Measurements from ENCODE around the gene COL21A1. TPM values are rescaled to one million over a fixed set of nuclear protein-coding genes. Genes with fewer than 3 reads are reported as not detected.

The COL21A1 gene
- total RNA-seq, 1 experiment from 2014 or later, result 1.8 TPM

DNA sequence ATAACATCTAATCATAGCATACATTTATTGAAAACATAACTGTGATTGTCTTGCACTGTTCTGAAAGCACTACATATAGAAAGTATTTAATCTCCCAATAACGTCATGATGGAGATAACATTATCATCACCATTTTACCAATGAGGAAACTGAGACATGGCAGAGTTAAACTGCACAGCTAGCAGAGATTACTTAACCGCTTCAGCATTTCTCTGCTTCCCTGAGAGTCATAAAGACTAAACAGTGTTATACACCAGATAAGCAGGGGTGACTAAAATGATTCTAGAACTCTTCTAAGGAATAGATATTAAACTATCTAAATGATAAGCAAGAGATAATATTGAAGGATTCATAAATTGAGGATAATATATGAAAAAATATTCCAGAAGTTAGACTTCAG lies 188.7 kb downstream of the COL21A1 start:
- Mint-ChIP-seq H3K36me3 (ENCODE audit: insufficient read depth in 1 of 3, low read depth in 3 of 3) (no peaks in the 10 kb centered on the region), H3K27ac (no peak overlapping the region), H3K9me3 (no peaks in the 10 kb centered on the region), H3K4me3 (no peak overlapping the region), H3K4me1 (no peaks in the 10 kb centered on the region), H3K27me3 (ENCODE audit: low read depth) (no peaks in the 10 kb centered on the region)
- Histone ChIP-seq H4K20me1 (ENCODE audit: control insufficient read depth, insufficient read depth, insufficient read length) (no peaks in the 10 kb centered on the region), H3K27ac (ENCODE audit: insufficient read length, low read depth, low read length) (no peak overlapping the region), H3K18ac (ENCODE audit: insufficient read length, low read depth, low read length) (no peak overlapping the region), H3K4ac (ENCODE audit: low read depth, low read length) (no peak overlapping the region), H4K8ac (replicated peaks; ENCODE audit: insufficient read length, low read depth, low read length) (no peak overlapping the region), H4K5ac (ENCODE audit: insufficient read length, low read depth, low read length) (no peak overlapping the region), H3K4me1 (ENCODE audit: insufficient read depth, low read length) (no peaks in the 10 kb centered on the region), H2BK15ac (ENCODE audit: low read depth, low read length) (no peak overlapping the region), H3K23ac (ENCODE audit: insufficient read length, low read depth, low read length) (no peak overlapping the region), H3K79me1 (ENCODE audit: insufficient read depth, low read depth, low read length, poor library complexity, severe bottlenecking) (no peaks in the 10 kb centered on the region), H2AK5ac (ENCODE audit: insufficient read length, low read length) (no peak overlapping the region), H2BK20ac (ENCODE audit: low read depth, low read length, poor library complexity, severe bottlenecking) (no peak overlapping the region), H3K9me3 (ENCODE audit: control insufficient read depth, low read depth, low read length) (no peaks in the 10 kb centered on the region), H2BK5ac (ENCODE audit: insufficient read length, low read length) (no peak overlapping the region), H3T11ph (ENCODE audit: low read length) (no peak overlapping the region), H2BK120ac (ENCODE audit: low read depth, low read length, poor library complexity, severe bottlenecking) (no peak overlapping the region), H3K79me2 (ENCODE audit: insufficient read depth, low read length) (no peaks in the 10 kb centered on the region), H2AFZ (ENCODE audit: low read length) (no peak overlapping the region), H3K27me3 (ENCODE audit: insufficient read depth, low read length) (no peaks in the 10 kb centered on the region), H2BK12ac (ENCODE audit: insufficient read length, low read depth, low read length) (no peak overlapping the region), H3K9ac (ENCODE audit: extremely low read depth, insufficient read length, low read length) (no peak overlapping the region), H3K4me2 (ENCODE audit: insufficient read depth, insufficient read length, low read length) (no peak overlapping the region), H3K23me2 (ENCODE audit: insufficient read length, low read depth, low read length, poor library complexity, severe bottlenecking) (no peaks in the 10 kb centered on the region), H4K91ac (ENCODE audit: insufficient read length, low read depth, low read length) (no peak overlapping the region), H3K56ac (ENCODE audit: insufficient read length, low read depth, low read length) (no peak overlapping the region), H3K14ac (ENCODE audit: insufficient read depth, low read length) (no peak overlapping the region)
- TF ChIP-seq, protein P1, sequence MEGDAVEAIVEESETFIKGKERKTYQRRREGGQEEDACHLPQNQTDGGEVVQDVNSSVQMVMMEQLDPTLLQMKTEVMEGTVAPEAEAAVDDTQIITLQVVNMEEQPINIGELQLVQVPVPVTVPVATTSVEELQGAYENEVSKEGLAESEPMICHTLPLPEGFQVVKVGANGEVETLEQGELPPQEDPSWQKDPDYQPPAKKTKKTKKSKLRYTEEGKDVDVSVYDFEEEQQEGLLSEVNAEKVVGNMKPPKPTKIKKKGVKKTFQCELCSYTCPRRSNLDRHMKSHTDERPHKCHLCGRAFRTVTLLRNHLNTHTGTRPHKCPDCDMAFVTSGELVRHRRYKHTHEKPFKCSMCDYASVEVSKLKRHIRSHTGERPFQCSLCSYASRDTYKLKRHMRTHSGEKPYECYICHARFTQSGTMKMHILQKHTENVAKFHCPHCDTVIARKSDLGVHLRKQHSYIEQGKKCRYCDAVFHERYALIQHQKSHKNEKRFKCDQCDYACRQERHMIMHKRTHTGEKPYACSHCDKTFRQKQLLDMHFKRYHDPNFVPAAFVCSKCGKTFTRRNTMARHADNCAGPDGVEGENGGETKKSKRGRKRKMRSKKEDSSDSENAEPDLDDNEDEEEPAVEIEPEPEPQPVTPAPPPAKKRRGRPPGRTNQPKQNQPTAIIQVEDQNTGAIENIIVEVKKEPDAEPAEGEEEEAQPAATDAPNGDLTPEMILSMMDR (conservative IDR thresholded peaks at IDR 0.05), result no peak
- no peak for DNase-seq
- no CpG with 5 or more reads among the region's 2 CpGs for WGBS (ENCODE audit: extremely low coverage, insufficient read length, low lambda C conversion rate)
